GM12864 (cell line): ENCODE measurements around the gene TGFBI.

Experiments
- DNase-seq: peaks from one replicate; pipeline ENCODE4 v3.0.0-alpha.2; 2011; ENCODE audit warnings: low read depth
- H3K4me3 ChIP-seq: 2 replicates; pipeline ENCODE4 v1.5.1; 2011; ENCODE audit warnings: mild to moderate bottlenecking, low read depth, low read length, control low read depth
- TF ChIP-seq, protein P1 (sequence below): IDR thresholded peaks from 2 replicates; pipeline ENCODE4 v1.5.1; 2011; ENCODE audit warnings: low read depth, mild to moderate bottlenecking, moderate library complexity, low read length, control low read depth, inconsistent platforms; ENCODE audit errors: missing control alignments

TGFBI gene

DNA sequence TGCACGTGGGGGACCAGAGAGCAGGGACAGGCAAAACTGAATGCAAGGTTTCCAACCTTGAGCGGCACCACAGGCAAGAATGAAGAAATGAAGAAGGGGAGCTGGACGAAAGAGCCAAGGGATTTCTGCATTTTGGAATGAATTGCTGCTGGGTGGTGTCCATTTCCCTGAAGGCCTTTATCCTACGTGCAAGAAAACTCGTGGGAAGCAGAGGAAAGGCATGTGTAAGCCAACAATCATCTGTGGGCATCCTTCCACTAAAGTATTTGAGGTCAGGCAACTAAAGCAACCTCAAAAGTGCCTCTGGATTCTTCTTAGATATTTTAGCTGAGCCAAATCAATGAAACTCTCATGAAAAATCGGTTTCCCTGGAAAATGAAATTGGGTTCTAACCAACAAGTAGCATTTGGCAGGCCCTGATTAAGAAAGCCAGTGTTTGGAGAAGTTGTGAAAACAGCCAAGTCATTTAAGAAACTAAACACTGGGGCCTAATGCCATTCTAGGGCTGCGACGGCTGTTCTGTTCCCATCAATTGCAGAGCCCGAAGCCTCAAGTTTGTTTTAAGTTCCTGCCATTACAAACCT is 4.7 kb upstream of the TGFBI start:
- no peak for DNase-seq
- TF ChIP-seq, protein P1, sequence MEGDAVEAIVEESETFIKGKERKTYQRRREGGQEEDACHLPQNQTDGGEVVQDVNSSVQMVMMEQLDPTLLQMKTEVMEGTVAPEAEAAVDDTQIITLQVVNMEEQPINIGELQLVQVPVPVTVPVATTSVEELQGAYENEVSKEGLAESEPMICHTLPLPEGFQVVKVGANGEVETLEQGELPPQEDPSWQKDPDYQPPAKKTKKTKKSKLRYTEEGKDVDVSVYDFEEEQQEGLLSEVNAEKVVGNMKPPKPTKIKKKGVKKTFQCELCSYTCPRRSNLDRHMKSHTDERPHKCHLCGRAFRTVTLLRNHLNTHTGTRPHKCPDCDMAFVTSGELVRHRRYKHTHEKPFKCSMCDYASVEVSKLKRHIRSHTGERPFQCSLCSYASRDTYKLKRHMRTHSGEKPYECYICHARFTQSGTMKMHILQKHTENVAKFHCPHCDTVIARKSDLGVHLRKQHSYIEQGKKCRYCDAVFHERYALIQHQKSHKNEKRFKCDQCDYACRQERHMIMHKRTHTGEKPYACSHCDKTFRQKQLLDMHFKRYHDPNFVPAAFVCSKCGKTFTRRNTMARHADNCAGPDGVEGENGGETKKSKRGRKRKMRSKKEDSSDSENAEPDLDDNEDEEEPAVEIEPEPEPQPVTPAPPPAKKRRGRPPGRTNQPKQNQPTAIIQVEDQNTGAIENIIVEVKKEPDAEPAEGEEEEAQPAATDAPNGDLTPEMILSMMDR = no peak
- H3K4me3 ChIP-seq = no peak overlapping the region

- no peak for DNase-seq
- TF ChIP-seq, protein P1 = no peak
- H3K4me3 ChIP-seq = no peak overlapping the region
Observed at GRCh38 chr5:136025900-136026299, 2.9 kb upstream of the TGFBI start.

DNA sequence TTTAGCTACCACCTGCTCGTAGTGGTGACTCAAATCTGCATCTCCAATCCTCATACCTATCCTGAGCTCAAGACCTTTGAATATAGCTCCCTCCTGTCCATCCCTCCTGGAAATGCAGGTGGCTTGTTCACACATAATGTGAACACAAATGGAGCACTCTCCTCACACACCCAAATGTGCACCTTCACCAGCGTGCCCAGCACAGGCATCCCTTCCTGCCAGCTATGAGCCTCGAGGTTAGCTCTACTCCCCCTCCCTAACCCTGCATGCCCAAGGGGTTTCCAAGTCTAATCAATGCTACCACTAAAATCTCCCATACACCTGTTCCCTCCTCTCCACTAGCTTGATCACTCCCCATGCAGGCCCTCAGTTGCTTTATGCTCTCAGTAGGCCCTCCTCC is 2.2 kb upstream of the TGFBI start:
- no peak overlapping the region for H3K4me3 ChIP-seq
- TF ChIP-seq, protein P1 = no peak
- no peak for DNase-seq

GRCh38 chr5:136027311-136027710 is 1.5 kb upstream of the TGFBI start:
- no peak for DNase-seq
- H3K4me3 ChIP-seq = no peak overlapping the region
- TF ChIP-seq, protein P1 = no peak

- TF ChIP-seq, protein P1 = no peak
- no peak overlapping the region for H3K4me3 ChIP-seq
Observed at GRCh38 chr5:136028090-136028489, 698 bp upstream of the TGFBI start.

DNA sequence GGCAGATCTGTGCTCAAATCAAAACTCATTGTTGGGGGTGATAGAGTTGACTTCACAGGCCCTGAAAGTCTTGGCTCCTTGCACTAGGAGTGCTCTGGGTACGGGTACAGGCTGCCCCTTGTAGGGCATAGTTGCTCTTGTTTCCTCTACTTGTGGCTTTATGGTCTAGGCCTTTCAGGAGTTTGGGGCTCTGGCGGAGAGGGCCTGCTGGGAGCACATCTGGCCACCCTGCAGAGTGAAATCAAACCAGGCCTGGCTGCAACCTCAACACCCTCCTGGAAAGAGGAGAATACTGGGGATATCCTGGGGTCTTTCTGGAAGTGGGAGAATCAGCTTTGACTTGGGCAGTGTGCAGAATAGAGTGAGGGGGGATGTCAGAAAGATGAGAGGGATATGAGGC is 1.5 kb downstream of the TGFBI start:
- TF ChIP-seq, protein P1 = no peak
- no peak for DNase-seq
- no peak overlapping the region for H3K4me3 ChIP-seq

More at GRCh38 chr5:136028090-136028489, 698 bp upstream of the TGFBI start:
- no peak for DNase-seq

GRCh38 chr5:136030956-136031611 is 2.3 kb downstream of the TGFBI start:
- no peak overlapping the region for H3K4me3 ChIP-seq
- no peak for DNase-seq
- TF ChIP-seq, protein P1 = no peak
